ENCODE data around the gene CNTNAP2. TPM values are rescaled to one million over a fixed set of nuclear protein-coding genes. Genes with fewer than 3 reads are reported as not detected.

Gene CNTNAP2
- total and polyA plus RNA-seq, 9 of the 15 experiments (the other 6 are each of a cell fraction or from before 2014, with no cell fraction given), result 0.04 to 0.62 (median 0.09) TPM; not detected in 4

- Histone ChIP-seq H3K79me2 (ENCODE audit: control insufficient read depth, insufficient read depth, low read length) (no peaks in the 10 kb centered on the region), H3K4me1 (replicated peaks in 1 of 2; ENCODE audit: control insufficient read depth in 2 of 2, insufficient read depth in 2 of 2, low read length in 2 of 2) (no peaks in the 10 kb centered on the region), H3K36me3 (ENCODE audit: control insufficient read depth, insufficient read depth, low read length) (no peaks in the 10 kb centered on the region), H3K9ac (ENCODE audit: insufficient read depth in 1 of 2, low read depth in 2 of 2, low read length in 2 of 2) (no peak overlapping the region), H3K4me2 (ENCODE audit: insufficient read depth, low read length) (no peak overlapping the region), H3K27me3 (ENCODE audit: control insufficient read depth in 2 of 2, insufficient read depth in 2 of 2, low read length in 2 of 2) (no peaks in the 10 kb centered on the region), H3K9me1 (ENCODE audit: control insufficient read depth, insufficient read depth, low read length) (no peaks in the 10 kb centered on the region), H2AFZ (ENCODE audit: low read depth, low read length) (no peak overlapping the region), H3K27ac (ENCODE audit: extremely low read depth, low read depth, low read length) (no peak overlapping the region), H4K20me1 (replicated peaks; ENCODE audit: control insufficient read depth, insufficient read depth, low read length) (no peaks in the 10 kb centered on the region), H3K9me3 (replicated peaks; ENCODE audit: control insufficient read depth, insufficient read depth, low read depth, low read length) (0 out of 2 replicates have a peak, but pooled peaks cover 1% of the 10 kb centered on the region), H3K4me3 (no peak overlapping the region)
- ATAC-seq (no peak), DNase-seq (ENCODE audit: extremely low read depth in 1 of 4, low spot score in 3 of 4) (no peak), FAIRE-seq (no peak)
- intact Hi-C loops (cut with micrococcal nuclease) (no loop called here), in situ Hi-C loops (cut with MboI) (no loop called here)
- POLR2A ChIA-PET, result no interaction called here
- TF ChIP-seq E2F6 (IDR thresholded peaks at IDR 0.05; ENCODE audit: borderline replicate concordance in 1 of 2, extremely low read depth in 1 of 2, insufficient read depth in 1 of 2, insufficient read length in 1 of 2, low read depth in 1 of 2, low read length in 1 of 2, poor library complexity in 1 of 2, severe bottlenecking in 1 of 2), result no peak
- no peak for TF ChIP-seq TAF9B (IDR thresholded peaks at IDR 0.05; ENCODE audit: partially characterized antibody)
- TF ChIP-seq ARID3B (CRISPR knock-in tag; IDR thresholded peaks at IDR 0.05; ENCODE audit: borderline replicate concordance), result no peak
- TF ChIP-seq SRSF9 (IDR thresholded peaks at IDR 0.05; ENCODE audit: borderline replicate concordance, low read depth, low read length), result no peak
- TF ChIP-seq ZNF41 (CRISPR knock-in tag; conservative IDR thresholded peaks at IDR 0.05), result no peak
- CTCF ChIA-PET (ENCODE audit: low intra/inter-chr PET ratio), result no interaction called here
- BruUV-seq (replicated peaks), result no TSS peak
- 0% methylated on average over 2 of the region's 2 CpGs for WGBS (ENCODE audit: insufficient coverage, low coverage, missing lambda C conversion rate)
Measured at GRCh38 chr7:146378196-146378595, 261.6 kb downstream of the CNTNAP2 start.
